ENCODE results near the gene SESN1.

SESN1 gene

GRCh38 chr6:108942556-108943492 is 151.8 kb downstream of the SESN1 start:
- DNase-seq (ENCODE audit: low read depth): no peak
- TF ChIP-seq CTCF (IDR thresholded peaks at IDR 0.05; ENCODE audit: low read depth, low read length, missing control alignments): no peak
- H3K4me3 ChIP-seq (ENCODE audit: low read depth, low read length): no peak overlapping the region

GRCh38 chr6:108941859-108942258 is 152.8 kb downstream of the SESN1 start:
- no peak for DNase-seq (ENCODE audit: low read depth)
- H3K4me3 ChIP-seq (ENCODE audit: low read depth, low read length): no peak overlapping the region
- TF ChIP-seq CTCF (IDR thresholded peaks at IDR 0.05; ENCODE audit: low read depth, low read length, missing control alignments): no peak

- no peak for DNase-seq (ENCODE audit: low read depth)
- H3K4me3 ChIP-seq (ENCODE audit: low read depth, low read length): no peak overlapping the region
Measured at GRCh38 chr6:108941281-108941680, 153.4 kb downstream of the SESN1 start.

GRCh38 chr6:108940741-108941140 is 153.9 kb downstream of the SESN1 start:
- DNase-seq (ENCODE audit: low read depth): no peak
- TF ChIP-seq CTCF (IDR thresholded peaks at IDR 0.05; ENCODE audit: low read depth, low read length, missing control alignments): no peak
- no peak overlapping the region for H3K4me3 ChIP-seq (ENCODE audit: low read depth, low read length)

More at GRCh38 chr6:108941281-108941680, 153.4 kb downstream of the SESN1 start:
- TF ChIP-seq CTCF (IDR thresholded peaks at IDR 0.05; ENCODE audit: low read depth, low read length, missing control alignments): no peak

- DNase-seq (ENCODE audit: low read depth): no peak
- no peak for TF ChIP-seq CTCF (IDR thresholded peaks at IDR 0.05; ENCODE audit: low read depth, low read length, missing control alignments)
- no peak overlapping the region for H3K4me3 ChIP-seq (ENCODE audit: low read depth, low read length)
Measured at GRCh38 chr6:108937170-108937569, 157.5 kb downstream of the SESN1 start.

Measured in GM12864 (cell line).